Duodenal mucosa (tissue), 2 donors: ENCODE data around the gene PRIM2.
"Not testable (repeated sequence)": the region's sequence is repeated elsewhere in the genome, so short reads cannot be mapped to it uniquely, and the experiment has no call there.

Experiments used
- H3K27ac ChIP-seq: one replicate; pipeline ENCODE4 v1.7.0; 2013; ENCODE audit warnings: low read depth, low read length
- H3K27me3 ChIP-seq, 2 donors: one replicate each; pipeline ENCODE4 v1.7.0; 2013; ENCODE audit warnings: low read length in 2 of 2, control low read depth in 1 of 2; ENCODE audit not compliant: insufficient read depth in 2 of 2, control insufficient read depth in 1 of 2
- H3K36me3 ChIP-seq, 2 donors: one replicate each; pipeline ENCODE4 v1.7.0; 2013; ENCODE audit warnings: low read length in 2 of 2, control low read depth in 1 of 2; ENCODE audit not compliant: insufficient read depth in 2 of 2, control insufficient read depth in 1 of 2
- H3K4me1 ChIP-seq, 2 donors: one replicate each; pipeline ENCODE4 v1.7.0; 2013; ENCODE audit warnings: low read length in 2 of 2, control low read depth in 1 of 2; ENCODE audit not compliant: insufficient read depth in 2 of 2, control insufficient read depth in 1 of 2
- H3K4me3 ChIP-seq, 2 donors: one replicate each; pipeline ENCODE4 v1.7.0; 2013; ENCODE audit warnings: low read length in 2 of 2, low read depth in 1 of 2
- H3K9ac ChIP-seq, 2 donors: one replicate each; pipeline ENCODE4 v1.7.0; 2013; ENCODE audit warnings: low read length in 2 of 2, low read depth in 1 of 2
- H3K9me3 ChIP-seq, 2 donors: one replicate each; pipeline ENCODE4 v1.7.0; 2013; ENCODE audit warnings: low read length in 2 of 2, control low read depth in 1 of 2; ENCODE audit not compliant: control insufficient read depth in 1 of 2

PRIM2 gene

GRCh38 chr6:57315851-57316250 is 1.6 kb upstream of the PRIM2 start:
- H3K27ac ChIP-seq: no peak overlapping the region
- peaks cover 0 to 12% of the 10 kb centered on the region in 2 donors for H3K36me3 ChIP-seq
- no peaks in the 10 kb centered on the region for H3K27me3 ChIP-seq
- H3K9me3 ChIP-seq: no peaks in the 10 kb centered on the region
- peaks cover 9 to 10% of the 10 kb centered on the region in 2 donors for H3K4me1 ChIP-seq
- no peak overlapping the region for H3K9ac ChIP-seq
- H3K4me3 ChIP-seq: no peak overlapping the region

GRCh38 chr6:57316581-57317059 is 810 bp upstream of the PRIM2 start:
- Histone ChIP-seq H3K9me3 (no peaks in the 10 kb centered on the region), H3K4me1 (peaks cover 9 to 10% of the 10 kb centered on the region in 2 donors), H3K9ac (peak overlapping the region; percentile 65 to 87), H3K27ac (no peak overlapping the region), H3K4me3 (peak overlapping the region; percentile 88 to 98), H3K27me3 (no peaks in the 10 kb centered on the region), H3K36me3 (peaks cover 0 to 17% of the 10 kb centered on the region in 2 donors)

- H3K27me3 ChIP-seq: no peaks in the 10 kb centered on the region
- no peak overlapping the region for H3K27ac ChIP-seq
- H3K4me1 ChIP-seq: no peaks in the 10 kb centered on the region
- H3K36me3 ChIP-seq: peaks cover 5 to 61% of the 10 kb centered on the region in 2 donors
- H3K9ac ChIP-seq: no peak overlapping the region
- H3K4me3 ChIP-seq: no peak overlapping the region
- peaks cover 3 to 5% of the 10 kb centered on the region in 2 donors for H3K9me3 ChIP-seq
These were observed 7.1 kb downstream of the PRIM2 start for GRCh38 chr6:57324538-57324937.

- peaks cover 5 to 41% of the 10 kb centered on the region in 2 donors for H3K36me3 ChIP-seq
- H3K4me3 ChIP-seq: no peak overlapping the region
- H3K27me3 ChIP-seq: no peaks in the 10 kb centered on the region
- no peaks in the 10 kb centered on the region for H3K4me1 ChIP-seq
- H3K9ac ChIP-seq: no peak overlapping the region
- H3K27ac ChIP-seq: no peak overlapping the region
- peaks cover 7 to 14% of the 10 kb centered on the region in 2 donors for H3K9me3 ChIP-seq
These were observed 9.9 kb downstream of the PRIM2 start for GRCh38 chr6:57327311-57327710.

- Histone ChIP-seq H3K9ac (no peak overlapping the region), H3K27ac (no peak overlapping the region), H3K36me3 (peaks cover 7 to 38% of the 10 kb centered on the region in 2 donors), H3K9me3 (peaks cover 7 to 14% of the 10 kb centered on the region in 2 donors), H3K4me3 (no peak overlapping the region), H3K4me1 (no peaks in the 10 kb centered on the region), H3K27me3 (no peaks in the 10 kb centered on the region)
These were observed 10.6 kb downstream of the PRIM2 start for GRCh38 chr6:57328074-57328473.

GRCh38 chr6:57329933-57330332 is 12.5 kb downstream of the PRIM2 start:
- H3K9ac ChIP-seq: no peak overlapping the region
- H3K4me3 ChIP-seq: no peak overlapping the region
- H3K9me3 ChIP-seq: peaks cover 9 to 18% of the 10 kb centered on the region in 2 donors
- H3K27me3 ChIP-seq: no peaks in the 10 kb centered on the region
- no peaks in the 10 kb centered on the region for H3K4me1 ChIP-seq
- peaks cover 10 to 47% of the 10 kb centered on the region in 2 donors for H3K36me3 ChIP-seq
- H3K27ac ChIP-seq: no peak overlapping the region

GRCh38 chr6:57342148-57342669 is 24.8 kb downstream of the PRIM2 start:
- no peak overlapping the region for H3K4me3 ChIP-seq
- H3K4me1 ChIP-seq: no peaks in the 10 kb centered on the region
- no peaks in the 10 kb centered on the region for H3K36me3 ChIP-seq
- H3K27me3 ChIP-seq: no peaks in the 10 kb centered on the region
- H3K9me3 ChIP-seq: no peaks in the 10 kb centered on the region
- H3K9ac ChIP-seq: no peak overlapping the region
- H3K27ac ChIP-seq: no peak overlapping the region

- not testable (repeated sequence) for H3K27ac ChIP-seq, H3K4me1 ChIP-seq, H3K4me3 ChIP-seq, H3K9ac ChIP-seq, H3K36me3 ChIP-seq, H3K27me3 ChIP-seq, H3K9me3 ChIP-seq
These were observed 25.9 kb downstream of the PRIM2 start for GRCh38 chr6:57343342-57343741.

- not testable (repeated sequence) for H3K27ac ChIP-seq, H3K4me3 ChIP-seq, H3K36me3 ChIP-seq, H3K27me3 ChIP-seq, H3K9me3 ChIP-seq, H3K9ac ChIP-seq, H3K4me1 ChIP-seq
These were observed 29.3 kb downstream of the PRIM2 start for GRCh38 chr6:57346715-57347114.

- H3K27ac ChIP-seq, H3K9ac ChIP-seq, H3K4me1 ChIP-seq, H3K27me3 ChIP-seq, H3K4me3 ChIP-seq, H3K9me3 ChIP-seq, H3K36me3 ChIP-seq: not testable (repeated sequence)
These were observed 30.2 kb downstream of the PRIM2 start for GRCh38 chr6:57347597-57347996.

GRCh38 chr6:57350443-57350842 is 33.0 kb downstream of the PRIM2 start:
- not testable (repeated sequence) for H3K4me1 ChIP-seq, H3K9ac ChIP-seq, H3K9me3 ChIP-seq, H3K36me3 ChIP-seq, H3K27me3 ChIP-seq, H3K27ac ChIP-seq, H3K4me3 ChIP-seq
